ENCODE measurements around the gene KMT2E. TPM values are rescaled to one million over a fixed set of nuclear protein-coding genes. Genes with fewer than 3 reads are reported as not detected.

KMT2E gene
- total RNA-seq, 2 experiments from 2014 or later: 50.1 to 72.8 TPM

DNA sequence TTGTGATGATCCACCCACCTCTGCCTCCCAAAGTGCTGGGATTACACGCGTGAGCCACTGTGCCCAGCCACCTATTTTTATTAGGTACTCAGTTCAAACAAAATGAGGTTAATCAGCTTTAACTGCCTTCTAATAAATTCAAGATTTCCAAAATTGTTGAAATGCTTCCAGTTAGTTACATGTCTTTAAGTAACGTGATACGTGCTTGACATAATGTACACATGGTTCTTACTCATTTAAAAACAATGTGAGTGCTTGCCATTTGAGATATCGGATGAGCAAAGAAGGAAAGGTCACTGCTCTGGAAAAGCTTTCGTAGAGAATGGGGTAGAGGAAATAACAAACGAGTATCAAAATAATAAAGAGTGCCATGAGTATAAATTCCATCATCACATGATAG, 83.6 kb downstream of the KMT2E start:
- H3K9me3 ChIP-seq (ENCODE audit: low read length): no peaks in the 10 kb centered on the region
- no peak for TF ChIP-seq CTCF (conservative IDR thresholded peaks at IDR 0.05; ENCODE audit: low read length)
- no peak for TF ChIP-seq EZH2phosphoT487 (IDR thresholded peaks at IDR 0.05; ENCODE audit: borderline replicate concordance, low read depth, low read length)
- H3K79me2 ChIP-seq (ENCODE audit: insufficient read depth, low read depth, low read length): no peaks in the 10 kb centered on the region
- H3K9me2 ChIP-seq (ENCODE audit: insufficient read depth, low read length): no peaks in the 10 kb centered on the region
- intact Hi-C loops (cut with micrococcal nuclease; ENCODE audit: unreplicated experiment): no loop called here
- no peak overlapping the region for H2AFZ ChIP-seq (ENCODE audit: low read length)
- H3K4me2 ChIP-seq (ENCODE audit: low read length): no peak overlapping the region
- BruUV-seq (replicated peaks): no TSS peak
- H3K36me3 ChIP-seq (ENCODE audit: insufficient read depth, low read length): peaks cover 81% of the 10 kb centered on the region
- ChIA-PET CTCF (ENCODE audit: unreplicated experiment) (no interaction called here), POLR2A (no interaction called here)
- H3K4me1 ChIP-seq (ENCODE audit: insufficient read depth, low read length, poor library complexity, severe bottlenecking): no peaks in the 10 kb centered on the region
- no peak overlapping the region for H3K27ac ChIP-seq (ENCODE audit: low read depth, low read length, poor library complexity, severe bottlenecking)
- DNase-seq (ENCODE audit: low spot score): no peak
- no peak overlapping the region for H3K4me3 ChIP-seq (ENCODE audit: low read depth, low read length, poor library complexity, severe bottlenecking)
- no peaks in the 10 kb centered on the region for H4K20me1 ChIP-seq (ENCODE audit: insufficient read depth, low read length)

GRCh38 chr7:105098863-105099515, 85.0 kb downstream of the KMT2E start:
- intact Hi-C loops (cut with micrococcal nuclease; ENCODE audit: unreplicated experiment): no loop called here
- ChIA-PET POLR2A (interaction anchor here (0.7 to 1.2 kb wide), 3 partner anchors 109 to 433 kb away, joined by 3 to 5 read pairs (median 4); no protein-coding TSS in a partner anchor), CTCF (ENCODE audit: unreplicated experiment) (no interaction called here)
- no peaks in the 10 kb centered on the region for H3K4me1 ChIP-seq (ENCODE audit: insufficient read depth, low read length, poor library complexity, severe bottlenecking)
- TF ChIP-seq EZH2phosphoT487 (IDR thresholded peaks at IDR 0.05; ENCODE audit: borderline replicate concordance, low read depth, low read length) (no peak), CTCF (conservative IDR thresholded peaks at IDR 0.05; ENCODE audit: low read length) (no peak)
- BruUV-seq (replicated peaks): no TSS peak
- no peaks in the 10 kb centered on the region for H3K9me3 ChIP-seq (ENCODE audit: low read length)
- no peaks in the 10 kb centered on the region for H3K9me2 ChIP-seq (ENCODE audit: insufficient read depth, low read length)
- no peaks in the 10 kb centered on the region for H4K20me1 ChIP-seq (ENCODE audit: insufficient read depth, low read length)
- H2AFZ ChIP-seq (ENCODE audit: low read length): no peak overlapping the region
- no peak overlapping the region for H3K4me2 ChIP-seq (ENCODE audit: low read length)
- no peak overlapping the region for H3K27ac ChIP-seq (ENCODE audit: low read depth, low read length, poor library complexity, severe bottlenecking)
- DNase-seq (ENCODE audit: low spot score): no peak
- H3K79me2 ChIP-seq (ENCODE audit: insufficient read depth, low read depth, low read length): no peaks in the 10 kb centered on the region
- H3K4me3 ChIP-seq (ENCODE audit: low read depth, low read length, poor library complexity, severe bottlenecking): no peak overlapping the region
- H3K36me3 ChIP-seq (ENCODE audit: insufficient read depth, low read length): peaks cover 82% of the 10 kb centered on the region

DNA sequence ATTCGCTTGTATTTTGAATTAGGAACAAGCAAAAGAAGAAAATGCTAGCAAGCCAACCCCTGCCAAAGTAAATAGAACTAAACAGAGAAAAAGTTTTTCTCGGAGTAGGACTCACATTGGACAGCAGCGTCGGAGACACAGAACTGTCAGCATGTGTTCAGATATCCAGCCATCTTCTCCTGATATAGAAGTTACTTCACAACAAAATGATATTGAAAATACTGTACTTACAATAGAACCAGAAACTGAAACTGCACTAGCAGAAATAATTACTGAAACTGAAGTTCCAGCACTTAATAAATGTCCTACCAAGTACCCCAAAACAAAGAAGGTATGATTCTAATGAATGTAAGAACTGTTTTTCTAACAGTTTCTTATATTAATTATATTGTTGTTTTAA, 87.9 kb downstream of the KMT2E start:
- H3K36me3 ChIP-seq (ENCODE audit: insufficient read depth, low read length): peaks cover 84% of the 10 kb centered on the region
- H3K27ac ChIP-seq (ENCODE audit: low read depth, low read length, poor library complexity, severe bottlenecking): no peak overlapping the region
- DNase-seq (ENCODE audit: low spot score): no peak
- H3K4me3 ChIP-seq (ENCODE audit: low read depth, low read length, poor library complexity, severe bottlenecking): no peak overlapping the region
- no peaks in the 10 kb centered on the region for H4K20me1 ChIP-seq (ENCODE audit: insufficient read depth, low read length)
- no peak overlapping the region for H2AFZ ChIP-seq (ENCODE audit: low read length)
- no peak for TF ChIP-seq EZH2phosphoT487 (IDR thresholded peaks at IDR 0.05; ENCODE audit: borderline replicate concordance, low read depth, low read length)
- no peak for TF ChIP-seq CTCF (conservative IDR thresholded peaks at IDR 0.05; ENCODE audit: low read length)
- POLR2A ChIA-PET: no interaction called here
- no peaks in the 10 kb centered on the region for H3K9me2 ChIP-seq (ENCODE audit: insufficient read depth, low read length)
- intact Hi-C loops (cut with micrococcal nuclease; ENCODE audit: unreplicated experiment): loop anchor here (5.0 kb wide), 1 partner anchor 180 kb away; no protein-coding TSS in a partner anchor
- no TSS peak for BruUV-seq (replicated peaks)
- no peaks in the 10 kb centered on the region for H3K9me3 ChIP-seq (ENCODE audit: low read length)
- no peak overlapping the region for H3K4me2 ChIP-seq (ENCODE audit: low read length)
- H3K79me2 ChIP-seq (ENCODE audit: insufficient read depth, low read depth, low read length): no peaks in the 10 kb centered on the region
- CTCF ChIA-PET (ENCODE audit: unreplicated experiment): no interaction called here
- H3K4me1 ChIP-seq (ENCODE audit: insufficient read depth, low read length, poor library complexity, severe bottlenecking): no peaks in the 10 kb centered on the region
